ENCODE measurements around the gene ENOX1.

GRCh38 chr13:43776006-43776405 is 10.8 kb downstream of the ENOX1 start:
- no peak for TF ChIP-seq CTCF (optimal IDR thresholded peaks at IDR 0.05 in 1 of 3, IDR thresholded peaks at IDR 0.05 in 1 of 3, conservative IDR thresholded peaks at IDR 0.05 in 1 of 3; ENCODE audit: extremely low read depth in 1 of 3, insufficient read depth in 2 of 3, low read length in 3 of 3)
- TF ChIP-seq EZH2 (IDR thresholded peaks at IDR 0.05; ENCODE audit: low read length), result no peak

All from keratinocyte (primary cell).